Lung (tissue), 12 donors: ENCODE results near the gene RABL6. TPM values are rescaled to one million over a fixed set of nuclear protein-coding genes. Genes with fewer than 3 reads are reported as not detected.

Experiments used
- ATAC-seq: fragments of 200-7000 bp; cut with Tn5 transposase; one replicate; pipeline ENCODE4 v1.9.1; 2020; ENCODE audit warnings: moderate number of reproducible peaks; ENCODE audit not compliant: insufficient read depth, low FRiP score
- DNase-seq, 3 donors: peaks; one replicate each; pipeline ENCODE4 v3.0.0-alpha.2; 2013 to 2017
- H3K27ac ChIP-seq, 2 donors: one replicate each; pipeline ENCODE4 v1.5.1; 2013; ENCODE audit warnings: mild to moderate bottlenecking in 2 of 2, moderate library complexity in 2 of 2, control low read depth in 1 of 2, inconsistent platforms in 1 of 2, low read depth in 1 of 2, low read length in 1 of 2
- H3K27me3 ChIP-seq, 3 donors: one replicate each; pipeline ENCODE4 v1.5.1; 2013; ENCODE audit warnings: low read length in 2 of 3; ENCODE audit not compliant: control insufficient read depth in 3 of 3, insufficient read depth in 3 of 3
- H3K36me3 ChIP-seq, 4 donors: one replicate each; pipeline ENCODE4 v1.5.1; 2013; ENCODE audit warnings: low read length in 4 of 4, mild to moderate bottlenecking in 1 of 4, moderate library complexity in 1 of 4; ENCODE audit not compliant: control insufficient read depth in 4 of 4, insufficient read depth in 4 of 4
- H3K4me1 ChIP-seq, 5 donors: one replicate each; pipeline ENCODE4 v1.5.1; 2013; ENCODE audit warnings: low read length in 5 of 5, mild to moderate bottlenecking in 2 of 5, moderate library complexity in 1 of 5; ENCODE audit not compliant: control insufficient read depth in 5 of 5, insufficient read depth in 5 of 5
- H3K4me3 ChIP-seq: one replicate; pipeline ENCODE4 v1.5.1; 2013; ENCODE audit warnings: mild to moderate bottlenecking, control low read depth, moderate library complexity
- H3K9ac ChIP-seq, 2 donors: one replicate each; pipeline ENCODE4 v1.5.1; 2013; ENCODE audit warnings: low read length in 2 of 2, control low read depth in 1 of 2; ENCODE audit not compliant: insufficient read depth in 1 of 2
- H3K9me3 ChIP-seq, 4 donors: one replicate each; pipeline ENCODE4 v1.5.1; 2013; ENCODE audit warnings: low read length in 3 of 4, mild to moderate bottlenecking in 1 of 4, moderate library complexity in 1 of 4; ENCODE audit not compliant: control insufficient read depth in 4 of 4, insufficient read depth in 3 of 4
- WGBS, 2 donors: extraction: QIAGEN DNeasy Blood & Tissue Kit; methylation state at CpG; one replicate each; pipeline ENCODE4 v1.1.7; 2013; 5-methylcytosine and 5-hydroxymethylcytosine counted together
- polyA plus RNA-seq, 2 donors: library from polyadenylated mRNA; stranded (reverse); fragments of 200-250 nt; gene quantifications; one replicate each; pipeline ENCODE4 v1.2.1, GENCODE V29; 2013
- total RNA-seq, 2 donors: library from RNA; depleted of rRNA in 1 of 2; stranded (reverse); fragments of >200 nt in 1 of 2; gene quantifications; one replicate each; pipeline ENCODE4 v1.2.1, GENCODE V29; 2014 to 2021
- TF ChIP-seq, protein P1 (sequence below): IDR thresholded peaks from 2 replicates; pipeline ENCODE4 v1.5.1; 2012; ENCODE audit warnings: mild to moderate bottlenecking; ENCODE audit errors: control extremely low read depth, extremely low read depth
- donor health status: control.
- donor health status: control.
- donor health status: Bipolar disorder and iron deficiency.
- donor health status: healthy.
- donor health status: DM: yes; HTN: yes; CAD: no.

RABL6 gene
- total and polyA plus RNA-seq, 4 donors, result 36.4 to 87.8 (median 62.2) TPM

DNA sequence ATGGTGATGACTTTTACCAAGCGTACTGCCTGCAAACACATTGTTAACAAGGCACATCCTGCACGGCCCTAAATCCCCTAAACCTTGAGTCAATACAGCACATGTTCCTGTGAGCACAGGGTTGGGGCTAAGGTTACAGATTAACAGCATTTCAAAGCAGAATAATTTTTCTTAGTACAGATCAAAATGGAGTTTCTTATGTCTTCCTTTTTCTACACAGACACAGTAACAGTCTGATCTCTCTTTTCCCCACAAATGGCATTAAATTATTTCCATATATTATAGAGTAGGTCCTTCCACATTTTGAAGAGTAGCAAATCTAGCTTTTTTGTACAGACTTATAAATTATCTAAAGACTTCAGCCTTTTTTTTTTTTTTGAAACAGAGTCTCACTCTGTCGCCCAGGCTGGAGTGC is 18.2 kb upstream of the RABL6 start:
- peaks cover 0 to 20% (median 7%) of the 10 kb centered on the region in 5 donors for H3K4me1 ChIP-seq
- H3K27me3 ChIP-seq, result no peaks in the 10 kb centered on the region
- H3K4me3 ChIP-seq, result no peak overlapping the region
- H3K36me3 ChIP-seq, result peaks cover 0 to 9% (median 3%) of the 10 kb centered on the region in 4 donors
- no peaks in the 10 kb centered on the region for H3K9me3 ChIP-seq
- TF ChIP-seq, protein P1, sequence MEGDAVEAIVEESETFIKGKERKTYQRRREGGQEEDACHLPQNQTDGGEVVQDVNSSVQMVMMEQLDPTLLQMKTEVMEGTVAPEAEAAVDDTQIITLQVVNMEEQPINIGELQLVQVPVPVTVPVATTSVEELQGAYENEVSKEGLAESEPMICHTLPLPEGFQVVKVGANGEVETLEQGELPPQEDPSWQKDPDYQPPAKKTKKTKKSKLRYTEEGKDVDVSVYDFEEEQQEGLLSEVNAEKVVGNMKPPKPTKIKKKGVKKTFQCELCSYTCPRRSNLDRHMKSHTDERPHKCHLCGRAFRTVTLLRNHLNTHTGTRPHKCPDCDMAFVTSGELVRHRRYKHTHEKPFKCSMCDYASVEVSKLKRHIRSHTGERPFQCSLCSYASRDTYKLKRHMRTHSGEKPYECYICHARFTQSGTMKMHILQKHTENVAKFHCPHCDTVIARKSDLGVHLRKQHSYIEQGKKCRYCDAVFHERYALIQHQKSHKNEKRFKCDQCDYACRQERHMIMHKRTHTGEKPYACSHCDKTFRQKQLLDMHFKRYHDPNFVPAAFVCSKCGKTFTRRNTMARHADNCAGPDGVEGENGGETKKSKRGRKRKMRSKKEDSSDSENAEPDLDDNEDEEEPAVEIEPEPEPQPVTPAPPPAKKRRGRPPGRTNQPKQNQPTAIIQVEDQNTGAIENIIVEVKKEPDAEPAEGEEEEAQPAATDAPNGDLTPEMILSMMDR, result no peak
- DNase-seq (peak in 1 of 3 donors; percentile 37), ATAC-seq (no peak)
- WGBS, 2 donors, result 81 to 84% methylated on average over 3 of the region's 3 CpGs
- no peak overlapping the region for H3K9ac ChIP-seq
- H3K27ac ChIP-seq, result no peak overlapping the region

DNA sequence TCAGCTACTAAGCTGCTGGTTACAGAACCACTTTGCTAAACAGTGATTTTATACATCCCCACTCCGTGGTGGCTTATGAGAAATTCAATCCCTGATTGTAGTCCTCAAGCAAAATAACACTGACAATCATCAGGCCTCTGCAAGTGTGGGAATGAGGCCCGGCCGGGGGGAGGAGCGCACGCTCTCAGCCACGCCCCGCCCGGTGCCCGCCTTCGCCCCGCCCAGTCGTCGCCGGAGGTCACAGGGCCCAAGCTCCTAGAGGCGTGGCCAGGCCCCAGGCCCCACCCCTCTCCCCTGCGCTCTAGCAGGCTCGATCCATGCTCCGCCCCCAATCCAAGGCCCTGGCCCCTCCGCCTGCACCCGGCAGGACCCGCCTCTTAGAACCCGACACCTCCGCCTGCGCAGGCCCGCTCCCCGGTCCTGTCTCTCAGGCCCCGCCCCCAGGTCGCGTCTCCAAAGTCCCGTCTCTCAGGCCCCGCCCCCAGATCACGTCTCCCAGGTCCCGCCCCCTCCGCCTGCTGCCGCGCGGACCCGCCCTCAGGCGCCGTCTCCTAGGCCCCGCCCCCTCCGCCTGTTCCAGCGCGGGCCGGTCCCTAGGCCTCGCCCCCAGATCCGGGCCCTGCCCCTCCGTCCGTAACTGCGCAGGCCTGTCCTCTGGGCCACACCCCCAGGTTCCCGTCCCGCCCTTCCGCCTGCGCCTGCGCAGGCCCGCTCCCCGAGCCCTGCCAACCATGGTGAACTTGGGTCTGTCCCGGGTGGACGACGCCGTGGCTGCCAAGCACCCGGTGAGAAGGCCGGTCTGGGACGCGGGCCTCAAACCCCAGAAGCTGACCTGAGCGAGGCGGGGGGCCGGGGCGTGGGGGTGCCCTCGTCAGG is 16.9 kb upstream of the RABL6 start, which contains the start of gene TMEM141:
TSS of gene TMEM141 (plus strand) at position 705 of the 876 bp plus-strand sequence. CDS start at position 732, 27 bp downstream.
- peak within 1 kb of the TSS; percentile 89 to 95 for H3K27ac ChIP-seq
- H3K9me3 ChIP-seq, result no peaks in the 10 kb centered on the region
- DNase-seq (peak; percentile 100), ATAC-seq (peak; percentile 94)
- peaks cover 0 to 21% (median 7%) of the 10 kb centered on the region in 5 donors for H3K4me1 ChIP-seq
- TF ChIP-seq, protein P1, result no peak
- H3K36me3 ChIP-seq, result peaks cover 0 to 9% (median 3%) of the 10 kb centered on the region in 4 donors
- H3K9ac ChIP-seq, result peak within 1 kb of the TSS; percentile 78 to 81
- H3K27me3 ChIP-seq, result no peaks in the 10 kb centered on the region
- whole genome bisulfite sequencing, 2 donors, result 1% methylated on average over 65 to 70 of the region's 70 CpGs
- peak within 1 kb of the TSS; percentile 63 for H3K4me3 ChIP-seq

GRCh38 chr9:136791516-136792276 is 16.1 kb upstream of the RABL6 start:
- peak overlapping the region; percentile 78 to 81 for H3K9ac ChIP-seq
- H3K27me3 ChIP-seq, result no peaks in the 10 kb centered on the region
- DNase-seq (peak; percentile 53 to 67 (median 58)), ATAC-seq (peak; percentile 10)
- H3K27ac ChIP-seq, result peak overlapping the region; percentile 89 to 95
- no peaks in the 10 kb centered on the region for H3K9me3 ChIP-seq
- H3K4me1 ChIP-seq, result peaks cover 0 to 29% (median 7%) of the 10 kb centered on the region in 5 donors
- H3K4me3 ChIP-seq, result peak overlapping the region; percentile 63
- TF ChIP-seq, protein P1, result peak; percentile 31
- peaks cover 0 to 9% (median 3%) of the 10 kb centered on the region in 4 donors for H3K36me3 ChIP-seq
- WGBS, 2 donors, result 2 to 3% methylated on average over 26 to 29 of the region's 29 CpGs
